SK-N-SH (cell line): ENCODE measurements around the gene GGCT.

Experiments
- REST ChIP-seq: IDR thresholded peaks from 2 replicates; pipeline ENCODE4 v1.6.1; 2012; ENCODE audit warnings: mild to moderate bottlenecking, low read depth, low read length, moderate library complexity
- TF ChIP-seq, protein P1 (sequence below): fragments of 200-600 bp; sonication (generic); IDR thresholded peaks from 2 replicates; pipeline ENCODE4 v1.6.1; 2017; ENCODE audit warnings: antibody characterized with exemption, mild to moderate bottlenecking, moderate library complexity

GRCh38 chr7:30513762-30514161 is 9.1 kb upstream of the GGCT start:
- TF ChIP-seq, protein P1, sequence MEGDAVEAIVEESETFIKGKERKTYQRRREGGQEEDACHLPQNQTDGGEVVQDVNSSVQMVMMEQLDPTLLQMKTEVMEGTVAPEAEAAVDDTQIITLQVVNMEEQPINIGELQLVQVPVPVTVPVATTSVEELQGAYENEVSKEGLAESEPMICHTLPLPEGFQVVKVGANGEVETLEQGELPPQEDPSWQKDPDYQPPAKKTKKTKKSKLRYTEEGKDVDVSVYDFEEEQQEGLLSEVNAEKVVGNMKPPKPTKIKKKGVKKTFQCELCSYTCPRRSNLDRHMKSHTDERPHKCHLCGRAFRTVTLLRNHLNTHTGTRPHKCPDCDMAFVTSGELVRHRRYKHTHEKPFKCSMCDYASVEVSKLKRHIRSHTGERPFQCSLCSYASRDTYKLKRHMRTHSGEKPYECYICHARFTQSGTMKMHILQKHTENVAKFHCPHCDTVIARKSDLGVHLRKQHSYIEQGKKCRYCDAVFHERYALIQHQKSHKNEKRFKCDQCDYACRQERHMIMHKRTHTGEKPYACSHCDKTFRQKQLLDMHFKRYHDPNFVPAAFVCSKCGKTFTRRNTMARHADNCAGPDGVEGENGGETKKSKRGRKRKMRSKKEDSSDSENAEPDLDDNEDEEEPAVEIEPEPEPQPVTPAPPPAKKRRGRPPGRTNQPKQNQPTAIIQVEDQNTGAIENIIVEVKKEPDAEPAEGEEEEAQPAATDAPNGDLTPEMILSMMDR = no peak
- no peak for TF ChIP-seq REST
